B cell (primary cell): ENCODE data around the gene CASP2. TPM values are rescaled to one million over a fixed set of nuclear protein-coding genes. Genes with fewer than 3 reads are reported as not detected.

Experiments used
- ATAC-seq: fragments of 200-7000 bp; cut with Tn5 transposase; one replicate; pipeline ENCODE4 v1.10.0; 2021; ENCODE audit warnings: low read depth, mild to moderate bottlenecking, moderate number of reproducible peaks, moderate library complexity
- CTCF ChIA-PET: fragments of 350-600 bp; sonication (Branson Sonifier 250); formaldehyde crosslinking; loops from one replicate; lab custom pipeline; 2021; ENCODE audit warnings: antibody characterized with exemption, inconsistent platforms; lab: Charles Lee
- POLR2A ChIA-PET: fragments of 350-600 bp; sonication (Branson Sonifier 250); formaldehyde crosslinking; loops from one replicate; lab custom pipeline; 2021; ENCODE audit warnings: antibody characterized with exemption; lab: Charles Lee
- DNase-seq: peaks from one replicate; pipeline ENCODE4 v3.0.0; 2013
- H2AFZ ChIP-seq: 2 replicates; pipeline ENCODE4 v1.6.1; 2012; ENCODE audit warnings: mild to moderate bottlenecking, low read depth, low read length; ENCODE audit not compliant: insufficient read depth, poor library complexity, severe bottlenecking
- H3K27ac ChIP-seq, 2 donors: 1 replicate in 1 of 2; 2 replicates in 1 of 2; pipeline ENCODE4 v1.5.1; 2012 to 2013; ENCODE audit warnings: low read length in 2 of 2, mild to moderate bottlenecking in 2 of 2, moderate library complexity in 1 of 2
- H3K27me3 ChIP-seq, 4 experiments: fragments of 200-600 bp in 1 of 4; sonication (generic) in 1 of 4; replicated peaks in 1 of 4; 1 replicate in 2 of 4; 2 replicates in 2 of 4; pipeline versions ENCODE4 v1.6.1 to v1.7.0; 2013 to 2016; ENCODE audit warnings: low read length in 3 of 4, mild to moderate bottlenecking in 2 of 4, mixed read lengths in 1 of 4, moderate library complexity in 1 of 4; ENCODE audit not compliant: insufficient read depth in 4 of 4, control insufficient read depth in 3 of 4; ENCODE audit errors: control extremely low read depth in 1 of 4
- H3K36me3 ChIP-seq, 2 experiments: replicated peaks in 1 of 2; 1 replicate in 1 of 2; 2 replicates in 1 of 2; pipeline versions ENCODE4 v1.6.1 to v1.7.1; 2013; ENCODE audit warnings: low read length in 1 of 2; ENCODE audit not compliant: insufficient read depth in 2 of 2, control insufficient read depth in 1 of 2; ENCODE audit errors: control extremely low read depth in 1 of 2, extremely low read depth in 1 of 2
- H3K4me1 ChIP-seq, 2 donors: fragments of 200-600 bp in 1 of 2; sonication (generic) in 1 of 2; 1 replicate in 1 of 2; 2 replicates in 1 of 2; pipeline versions ENCODE4 v1.5.1 to v1.6.1; 2013 to 2017; ENCODE audit warnings: low read length in 2 of 2; ENCODE audit not compliant: control insufficient read depth in 2 of 2, insufficient read depth in 2 of 2
- H3K4me2 ChIP-seq: replicated peaks from 2 replicates; pipeline ENCODE3; 2012; ENCODE audit warnings: mild to moderate bottlenecking, low read depth, low read length; ENCODE audit not compliant: poor library complexity, severe bottlenecking
- H3K4me3 ChIP-seq, 5 experiments: fragments of 200-600 bp in 1 of 5; sonication (generic) in 1 of 5; 1 replicate in 3 of 5; 2 replicates in 2 of 5; pipeline versions ENCODE4 v1.5.1 to v1.7.0; 2011 to 2016; ENCODE audit warnings: low read length in 4 of 5, mild to moderate bottlenecking in 4 of 5, low read depth in 2 of 5, control low read depth in 1 of 5, moderate library complexity in 1 of 5; ENCODE audit not compliant: insufficient read depth in 1 of 5; ENCODE audit errors: control extremely low read depth in 1 of 5, extremely low read depth in 1 of 5
- H3K79me2 ChIP-seq: fragments of 200-600 bp; sonication (generic); one replicate; pipeline ENCODE4 v1.6.0; 2016; ENCODE audit warnings: low read length; ENCODE audit not compliant: control insufficient read depth, insufficient read depth
- H3K9ac ChIP-seq: fragments of 200-600 bp; sonication (generic); 2 replicates; pipeline ENCODE4 v1.6.1; 2017; ENCODE audit warnings: mild to moderate bottlenecking, low read length, moderate library complexity
- H3K9me3 ChIP-seq, 3 donors: one replicate each; pipeline versions ENCODE4 v1.6.1 to v1.7.1; 2013; ENCODE audit warnings: low read length in 2 of 3; ENCODE audit not compliant: control insufficient read depth in 2 of 3, insufficient read depth in 1 of 3; ENCODE audit errors: control extremely low read depth in 1 of 3
- H4K20me1 ChIP-seq: 2 replicates; pipeline ENCODE4 v1.6.0; 2012; ENCODE audit warnings: mild to moderate bottlenecking, low read length; ENCODE audit not compliant: insufficient read depth, control insufficient read depth, poor library complexity, severe bottlenecking
- H3K27ac Mint-ChIP-seq: one replicate; pipeline ENCODE4 v1.8.0; 2021; ENCODE audit warnings: mixed read lengths
- H3K27me3 Mint-ChIP-seq: one replicate; pipeline ENCODE4 v1.8.0; 2021; ENCODE audit warnings: mixed read lengths
- H3K4me1 Mint-ChIP-seq: one replicate; pipeline ENCODE4 v1.8.0; 2021; ENCODE audit warnings: mixed read lengths
- H3K4me3 Mint-ChIP-seq: one replicate; pipeline ENCODE4 v1.8.0; 2021; ENCODE audit warnings: mixed read lengths
- H3K9me3 Mint-ChIP-seq: one replicate; pipeline ENCODE4 v1.8.0; 2022; ENCODE audit warnings: mixed read lengths; ENCODE audit not compliant: insufficient read depth
- CTCF ChIP-seq: fragments of 200-600 bp; IDR thresholded peaks from one replicate; pipeline ENCODE4 v1.8.0; 2022; ENCODE audit warnings: antibody characterized with exemption, mild to moderate bottlenecking
- EZH2 ChIP-seq: IDR thresholded peaks from 2 replicates; pipeline ENCODE4 v1.6.1; 2012; ENCODE audit warnings: borderline replicate concordance, low read depth, mild to moderate bottlenecking, moderate library complexity, low read length; ENCODE audit not compliant: insufficient read depth, poor library complexity, severe bottlenecking
- WGBS: methylation state at CpG from one replicate; pipeline ENCODE4 v1.1.5; 2013; ENCODE audit warnings: missing lambda C conversion rate; ENCODE audit not compliant: insufficient coverage; 5-methylcytosine and 5-hydroxymethylcytosine counted together
- intact Hi-C: fragments of 100-400 bp; cut with micrococcal nuclease; formaldehyde crosslinking; loops from one replicate; pipeline ENCODE4 v1.10.0; 2022
- polyA plus RNA-seq: library from polyadenylated mRNA; depleted of rRNA; stranded (reverse); fragments of >200 nt; gene quantifications from 2 replicates; pipeline ENCODE4 v1.2.3, GENCODE V29; 2012
- total RNA-seq, 2 donors: library from RNA; stranded (reverse); fragments of 120-200 nt in 1 of 2; gene quantifications; 1 replicate in 1 of 2; 2 replicates in 1 of 2; pipeline versions ENCODE4 v1.2.3 to v1.2.4, GENCODE V29; 2013 to 2022

CASP2 gene
- total and polyA plus RNA-seq, 2 donors (not counting 1 experiment from before 2014, with no cell fraction given), result 29.2 to 66.5 TPM

- no peak overlapping the region for H2AFZ ChIP-seq
- Mint-ChIP-seq H3K4me1 (peaks cover 34% of the 10 kb centered on the region), H3K4me3 (no peak overlapping the region), H3K9me3 (no peaks in the 10 kb centered on the region), H3K27me3 (no peaks in the 10 kb centered on the region), H3K27ac (peak overlapping the region; percentile 24)
- ChIA-PET CTCF (interaction anchor here (0.6 to 4.6 kb wide), 27 partner anchors 9 to 1579 kb away, joined by 3 to 112 read pairs (median 4); partner anchors contain the start of genes CASP2 and CLCN1), POLR2A (no interaction called here)
- intact Hi-C loops, result no loop called here
- H3K79me2 ChIP-seq, result peaks cover 16% of the 10 kb centered on the region
- H3K4me1 ChIP-seq, result peaks cover 3 to 4% of the 10 kb centered on the region in 2 donors
- no peak for ATAC-seq
- no peak for TF ChIP-seq EZH2
- no peak for TF ChIP-seq CTCF
- no peaks in the 10 kb centered on the region for H3K27me3 ChIP-seq
- H3K9ac ChIP-seq, result no peak overlapping the region
- no peak for DNase-seq
- no peak overlapping the region for H3K4me2 ChIP-seq
- H3K9me3 ChIP-seq, result no peaks in the 10 kb centered on the region
- peaks cover 36% of the 10 kb centered on the region for H4K20me1 ChIP-seq
- 100% methylated on average over 1 of the region's 2 CpGs for WGBS
- H3K36me3 ChIP-seq, result peaks cover 3 to 92% of the 10 kb centered on the region in 2 experiments
- no peak overlapping the region for H3K27ac ChIP-seq
- H3K4me3 ChIP-seq, result no peak overlapping the region
These were observed 11.2 kb downstream of the CASP2 start for GRCh38 chr7:143299346-143299745.

GRCh38 chr7:143299840-143300239, 11.7 kb downstream of the CASP2 start:
- WGBS, result 86% methylated on average over 7 of the region's 8 CpGs

More at GRCh38 chr7:143299840-143300239, 11.7 kb downstream of the CASP2 start:
- H3K79me2 ChIP-seq, result peaks cover 12% of the 10 kb centered on the region
- no peaks in the 10 kb centered on the region for H3K9me3 ChIP-seq
- peaks cover 2 to 92% of the 10 kb centered on the region in 2 experiments for H3K36me3 ChIP-seq
- no peak overlapping the region for H2AFZ ChIP-seq
- H3K4me1 ChIP-seq, result peaks cover 3 to 4% of the 10 kb centered on the region in 2 donors
- peak; percentile 49 for DNase-seq
- H3K27me3 ChIP-seq, result no peaks in the 10 kb centered on the region
- peak; percentile 73 for ATAC-seq
- Mint-ChIP-seq H3K27ac (no peak overlapping the region), H3K4me1 (peaks cover 30% of the 10 kb centered on the region), H3K4me3 (no peak overlapping the region), H3K27me3 (no peaks in the 10 kb centered on the region), H3K9me3 (no peaks in the 10 kb centered on the region)
- intact Hi-C loops, result loop anchor here (1.0 to 5.0 kb wide), 2 partner anchors 38 to 60 kb away; partner anchors contain the start of gene GSTK1
- H3K27ac ChIP-seq, result no peak overlapping the region
- no peak overlapping the region for H3K4me2 ChIP-seq
- POLR2A ChIA-PET, result no interaction called here
- no peak overlapping the region for H3K4me3 ChIP-seq
- TF ChIP-seq EZH2, result no peak
- peak; percentile 69 for TF ChIP-seq CTCF
- CTCF ChIA-PET, result interaction anchor here (0.6 to 4.6 kb wide), 25 partner anchors 9 to 1579 kb away, joined by 3 to 112 read pairs (median 4); partner anchors contain the start of genes CASP2 and CLCN1
- H4K20me1 ChIP-seq, result peaks cover 32% of the 10 kb centered on the region
- H3K9ac ChIP-seq, result no peak overlapping the region
